ENCODE data around the gene STRA6.

DNA sequence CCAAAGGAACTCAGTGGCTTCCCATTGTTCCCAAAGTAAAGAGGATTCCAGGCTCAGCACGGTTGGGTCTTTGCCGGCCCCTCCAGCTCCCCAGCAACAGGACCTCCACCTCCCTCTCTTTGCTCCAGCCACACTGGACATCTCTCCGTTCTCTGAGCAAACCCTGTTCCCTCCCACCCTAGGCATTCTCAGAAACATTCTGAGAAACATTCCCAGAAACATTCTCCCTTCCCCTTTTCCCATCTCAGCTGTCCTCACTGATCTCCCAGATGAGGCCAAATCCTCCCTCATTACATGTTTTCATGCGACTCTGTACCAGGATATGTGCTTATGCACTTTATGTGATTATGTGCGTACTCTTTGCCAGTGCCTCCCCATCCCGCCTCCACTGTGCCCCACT lies 47.7 kb upstream of the STRA6 start:
- TF ChIP-seq, protein P1, sequence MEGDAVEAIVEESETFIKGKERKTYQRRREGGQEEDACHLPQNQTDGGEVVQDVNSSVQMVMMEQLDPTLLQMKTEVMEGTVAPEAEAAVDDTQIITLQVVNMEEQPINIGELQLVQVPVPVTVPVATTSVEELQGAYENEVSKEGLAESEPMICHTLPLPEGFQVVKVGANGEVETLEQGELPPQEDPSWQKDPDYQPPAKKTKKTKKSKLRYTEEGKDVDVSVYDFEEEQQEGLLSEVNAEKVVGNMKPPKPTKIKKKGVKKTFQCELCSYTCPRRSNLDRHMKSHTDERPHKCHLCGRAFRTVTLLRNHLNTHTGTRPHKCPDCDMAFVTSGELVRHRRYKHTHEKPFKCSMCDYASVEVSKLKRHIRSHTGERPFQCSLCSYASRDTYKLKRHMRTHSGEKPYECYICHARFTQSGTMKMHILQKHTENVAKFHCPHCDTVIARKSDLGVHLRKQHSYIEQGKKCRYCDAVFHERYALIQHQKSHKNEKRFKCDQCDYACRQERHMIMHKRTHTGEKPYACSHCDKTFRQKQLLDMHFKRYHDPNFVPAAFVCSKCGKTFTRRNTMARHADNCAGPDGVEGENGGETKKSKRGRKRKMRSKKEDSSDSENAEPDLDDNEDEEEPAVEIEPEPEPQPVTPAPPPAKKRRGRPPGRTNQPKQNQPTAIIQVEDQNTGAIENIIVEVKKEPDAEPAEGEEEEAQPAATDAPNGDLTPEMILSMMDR (IDR thresholded peaks at IDR 0.05) = no peak
- TF ChIP-seq EZH2 (IDR thresholded peaks at IDR 0.05; ENCODE audit: borderline replicate concordance, insufficient read depth, low read depth, low read length, poor library complexity, severe bottlenecking) = no peak
